GM12873 (cell line): ENCODE data around the gene CDC25B.
A peak's percentile ranks its signal among the peaks of the same experiment; 100 is the strongest.

Experiments
- CTCF ChIP-seq: IDR thresholded peaks from 2 replicates; pipeline ENCODE4 v1.5.1; 2012; ENCODE audit warnings: low read depth, mild to moderate bottlenecking, moderate library complexity, low read length, control low read depth; ENCODE audit not compliant: insufficient read depth; ENCODE audit errors: missing control alignments

The CDC25B gene

GRCh38 chr20:3751675-3752385 lies 44.3 kb upstream of the CDC25B start:
- no peak for TF ChIP-seq CTCF

GRCh38 chr20:3752386-3752759 lies 43.7 kb upstream of the CDC25B start:
- TF ChIP-seq CTCF, result no peak

- TF ChIP-seq CTCF, result peak; percentile 98
Observed at GRCh38 chr20:3753098-3753497, 43.0 kb upstream of the CDC25B start.

- TF ChIP-seq CTCF, result no peak
Observed at GRCh38 chr20:3753501-3754275, 42.4 kb upstream of the CDC25B start.

- no peak for TF ChIP-seq CTCF
Observed at GRCh38 chr20:3754276-3754630, 41.9 kb upstream of the CDC25B start.

GRCh38 chr20:3755269-3755668 lies 40.8 kb upstream of the CDC25B start:
- TF ChIP-seq CTCF, result no peak

DNA sequence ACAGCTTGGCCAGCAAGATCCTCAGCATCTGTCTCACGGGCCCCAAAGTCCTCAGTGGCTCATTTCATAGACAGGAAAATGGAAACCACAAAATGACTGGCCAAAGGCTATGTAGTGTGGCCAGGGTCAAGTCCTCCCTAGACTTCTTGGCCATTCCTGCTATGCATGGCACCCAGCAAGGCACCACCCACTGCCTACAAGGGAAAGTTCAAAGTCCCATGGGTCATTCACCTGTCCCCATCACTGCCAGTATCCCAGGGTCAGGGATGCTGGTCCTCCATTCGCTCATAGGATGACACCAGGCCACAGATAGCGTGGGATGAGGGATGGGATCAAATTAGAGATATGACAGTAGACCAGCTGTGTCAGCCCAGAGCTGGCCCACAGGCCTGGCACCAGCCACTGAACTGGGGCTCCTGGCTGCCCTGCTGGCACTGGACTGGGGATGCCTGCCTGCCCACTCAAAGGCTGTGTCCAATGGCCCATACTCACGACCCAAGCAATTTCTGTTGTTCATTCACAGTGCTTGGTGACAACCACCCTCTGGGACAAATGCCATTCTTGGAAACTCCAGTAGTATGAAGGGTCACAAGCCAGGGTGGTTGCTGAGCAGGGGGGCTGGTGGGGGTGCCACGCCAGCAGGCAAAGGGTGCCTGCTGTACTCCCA lies 40.2 kb upstream of the CDC25B start:
- no peak for TF ChIP-seq CTCF
